Endothelial cell of umbilical vein (primary cell): Measurements from ENCODE around the gene CNIH4. TPM values are rescaled to one million over a fixed set of nuclear protein-coding genes. Genes with fewer than 3 reads are reported as not detected.

Experiments
- BruUV-seq: library from RNA; stranded (reverse); fragments of 400-500 nt; replicated peaks from 2 replicates; lab custom pipeline; 2021; lab: Mats Ljungman, UMichigan
- CTCF ChIA-PET: fragments of 300-600, 350-600 bp; sonication (Branson Sonifier 250); formaldehyde crosslinking; loops from one replicate; lab custom pipeline; 2021; ENCODE audit warnings: antibody characterized with exemption, inconsistent platforms; lab: Charles Lee
- POLR2A ChIA-PET: fragments of 300-600, 350-600 bp; sonication (Branson Sonifier 250); formaldehyde crosslinking; loops from one replicate; lab custom pipeline; 2021; ENCODE audit warnings: antibody characterized with exemption, inconsistent platforms; lab: Charles Lee
- DNase-seq: peaks from one replicate; pipeline ENCODE4 v3.0.0-alpha.2; 2011; ENCODE audit warnings: low read depth, low spot score
- FAIRE-seq: peaks from 2 replicates; lab custom pipeline; 2011; peaks lifted over from hg19 to GRCh38; lab: Jason Lieb, UNC
- H2AFZ ChIP-seq: 2 replicates; pipeline ENCODE4 v1.6.0; 2012; ENCODE audit warnings: low read depth, low read length, control low read depth, inconsistent platforms
- H3K27ac ChIP-seq: 2 replicates; pipeline ENCODE4 v1.5.1; 2011; ENCODE audit warnings: low read depth, mild to moderate bottlenecking, control low read depth, low read length, moderate library complexity; ENCODE audit not compliant: insufficient read depth
- H3K27me3 ChIP-seq, 2 experiments: 2 replicates each; pipeline versions ENCODE4 v1.6.0 to v1.6.1; 2011; ENCODE audit warnings: low read length in 2 of 2, mixed read lengths in 1 of 2; ENCODE audit not compliant: control insufficient read depth in 2 of 2, insufficient read depth in 2 of 2
- H3K36me3 ChIP-seq, 2 experiments: 2 replicates in 1 of 2; 3 replicates in 1 of 2; pipeline ENCODE4 v1.5.1; 2011; ENCODE audit warnings: low read length in 2 of 2, mild to moderate bottlenecking in 1 of 2, moderate library complexity in 1 of 2; ENCODE audit not compliant: control insufficient read depth in 2 of 2, insufficient read depth in 2 of 2; ENCODE audit errors: extremely low read depth in 1 of 2
- H3K4me1 ChIP-seq: 3 replicates; pipeline ENCODE4 v1.5.1; 2011; ENCODE audit warnings: mild to moderate bottlenecking, low read length; ENCODE audit not compliant: control insufficient read depth, insufficient read depth; ENCODE audit errors: extremely low read depth
- H3K4me2 ChIP-seq: 2 replicates; pipeline ENCODE4 v1.6.1; 2011; ENCODE audit warnings: low read length, control low read depth, mixed read lengths; ENCODE audit not compliant: insufficient read depth
- H3K4me3 ChIP-seq, 3 experiments: fragments of 200-600 bp in 1 of 3; sonication (generic), shearing (Covaris generic) in 1 of 3; replicated peaks in 1 of 3; 2 replicates each; pipeline ENCODE4 v1.5.1; 2011 to 2016; ENCODE audit warnings: control low read depth in 3 of 3, low read length in 3 of 3, mild to moderate bottlenecking in 2 of 3, inconsistent platforms in 1 of 3, low read depth in 1 of 3, moderate library complexity in 1 of 3; ENCODE audit not compliant: insufficient read depth in 1 of 3
- H3K79me2 ChIP-seq: 2 replicates; pipeline ENCODE4 v1.6.0; 2012; ENCODE audit warnings: low read length, inconsistent platforms; ENCODE audit not compliant: control insufficient read depth, insufficient read depth
- H3K9ac ChIP-seq: replicated peaks from 2 replicates; pipeline ENCODE3; 2011; ENCODE audit warnings: low read length, control low read depth; ENCODE audit not compliant: insufficient read depth; ENCODE audit errors: extremely low read depth
- H3K9me1 ChIP-seq: replicated peaks from 3 replicates; pipeline ENCODE4 v1.6.0; 2011; ENCODE audit warnings: mild to moderate bottlenecking, low read length; ENCODE audit not compliant: control insufficient read depth, insufficient read depth; ENCODE audit errors: extremely low read depth
- H3K9me3 ChIP-seq: replicated peaks from 2 replicates; pipeline ENCODE4 v1.5.1; 2012; ENCODE audit warnings: low read length, inconsistent platforms; ENCODE audit not compliant: control insufficient read depth, insufficient read depth
- H4K20me1 ChIP-seq: replicated peaks from 2 replicates; pipeline ENCODE3; 2011; ENCODE audit warnings: mild to moderate bottlenecking, low read length; ENCODE audit not compliant: control insufficient read depth, insufficient read depth; ENCODE audit errors: extremely low read depth
- EZH2 ChIP-seq: IDR thresholded peaks from 2 replicates; pipeline ENCODE4 v1.6.1; 2012; ENCODE audit warnings: borderline replicate concordance, low read depth, mild to moderate bottlenecking, moderate library complexity, low read length, inconsistent platforms; ENCODE audit not compliant: severe bottlenecking
- FOS ChIP-seq: IDR thresholded peaks from 2 replicates; pipeline ENCODE4 v1.6.1; 2011; ENCODE audit warnings: mild to moderate bottlenecking, low read length, moderate library complexity, borderline replicate concordance; ENCODE audit not compliant: insufficient read depth
- GATA2 ChIP-seq: IDR thresholded peaks from 2 replicates; pipeline ENCODE4 v1.7.0; 2011; ENCODE audit warnings: low read depth, mild to moderate bottlenecking, moderate library complexity, mixed read lengths, low read length; ENCODE audit not compliant: insufficient read length, insufficient read depth
- JUN ChIP-seq: IDR thresholded peaks from 2 replicates; pipeline ENCODE4 v1.6.1; 2011; ENCODE audit warnings: borderline replicate concordance, low read depth; ENCODE audit not compliant: insufficient read length, insufficient read depth
- MYC ChIP-seq: IDR thresholded peaks from one replicate; pipeline ENCODE4 v1.6.1; 2011; ENCODE audit warnings: mild to moderate bottlenecking, low read depth, low read length
- POLR2A ChIP-seq: IDR thresholded peaks from 2 replicates; pipeline ENCODE4 v1.6.1; 2012; ENCODE audit warnings: low read depth, mild to moderate bottlenecking, control low read depth, low read length
- POLR2AphosphoS5 ChIP-seq: IDR thresholded peaks from 2 replicates; pipeline ENCODE4 v1.6.1; 2012; ENCODE audit warnings: low read depth, mild to moderate bottlenecking, control low read depth, low read length, moderate library complexity; ENCODE audit not compliant: insufficient read depth
- dilution Hi-C: fragments of 300-500 bp; cut with MboI; formaldehyde crosslinking; loops from one replicate; pipeline ENCODE4 v1.15.0; 2019; ENCODE audit warnings: low sequenced_read_pairs; ENCODE audit not compliant: extremely low pct_ligation_motif_present
- intact Hi-C: fragments of 100-400 bp; cut with micrococcal nuclease; formaldehyde crosslinking; loops from one replicate; pipeline ENCODE4 v1.10.0; 2022
- polyA plus RNA-seq, 4 experiments: library from polyadenylated mRNA; depleted of rRNA in 3 of 4; stranded (reverse) in 3 of 4; unstranded in 1 of 4; fragments of >200 nt; gene quantifications; 2 replicates each; pipeline versions ENCODE4 v1.2.1 to v1.2.3, GENCODE V29; 2011 to 2012; ENCODE audit warnings: missing spikeins in 1 of 4
- total RNA-seq: library from RNA; stranded (reverse); gene quantifications from 2 replicates; pipeline ENCODE4 v1.2.3, GENCODE V29; 2021
- TF ChIP-seq, protein P1 (sequence below), 2 donors: IDR thresholded peaks; 1 replicate in 1 of 2; 2 replicates in 1 of 2; pipeline ENCODE4 v1.5.1; 2011; ENCODE audit warnings: low read length in 2 of 2, mild to moderate bottlenecking in 2 of 2, moderate library complexity in 2 of 2, control low read depth in 1 of 2, inconsistent platforms in 1 of 2, low read depth in 1 of 2; ENCODE audit not compliant: insufficient read depth in 1 of 2; ENCODE audit errors: extremely low read depth in 1 of 2
- TF ChIP-seq, protein P2 (sequence below): IDR thresholded peaks from 2 replicates; pipeline ENCODE4 v1.6.1; 2011; ENCODE audit not compliant: insufficient read depth, insufficient read length

Gene CNIH4
- total and polyA plus RNA-seq, 2 donors (not counting 3 experiments of a cell fraction or from before 2014, with no cell fraction given): 74.9 to 118 TPM

DNA sequence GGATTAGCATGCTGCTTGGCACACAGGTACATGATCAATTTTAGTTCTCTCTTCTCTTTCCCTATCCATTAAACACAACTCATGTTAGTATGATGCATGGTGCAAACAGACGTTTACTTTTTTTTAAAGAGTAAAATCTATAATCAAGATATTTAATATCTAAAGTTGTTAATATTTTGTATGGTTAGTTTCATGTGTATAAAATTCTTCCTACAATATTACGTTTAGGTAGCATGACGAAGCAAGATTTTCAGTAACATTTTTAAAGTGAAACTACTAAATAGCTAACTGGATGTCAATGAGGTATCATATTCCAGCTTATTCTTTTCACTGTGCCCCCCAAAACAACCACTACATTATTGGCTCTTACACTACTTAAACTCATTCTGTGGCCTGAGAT is 36.6 kb downstream of the CNIH4 start:
- H3K9me1 ChIP-seq: no peaks in the 10 kb centered on the region
- no peaks in the 10 kb centered on the region for H4K20me1 ChIP-seq
- H3K4me1 ChIP-seq: no peaks in the 10 kb centered on the region
- no TSS peak for BruUV-seq
- dilution Hi-C loops (no loop called here), intact Hi-C loops (no loop called here)
- H3K27me3 ChIP-seq: no peaks in the 10 kb centered on the region
- TF ChIP-seq, protein P1, sequence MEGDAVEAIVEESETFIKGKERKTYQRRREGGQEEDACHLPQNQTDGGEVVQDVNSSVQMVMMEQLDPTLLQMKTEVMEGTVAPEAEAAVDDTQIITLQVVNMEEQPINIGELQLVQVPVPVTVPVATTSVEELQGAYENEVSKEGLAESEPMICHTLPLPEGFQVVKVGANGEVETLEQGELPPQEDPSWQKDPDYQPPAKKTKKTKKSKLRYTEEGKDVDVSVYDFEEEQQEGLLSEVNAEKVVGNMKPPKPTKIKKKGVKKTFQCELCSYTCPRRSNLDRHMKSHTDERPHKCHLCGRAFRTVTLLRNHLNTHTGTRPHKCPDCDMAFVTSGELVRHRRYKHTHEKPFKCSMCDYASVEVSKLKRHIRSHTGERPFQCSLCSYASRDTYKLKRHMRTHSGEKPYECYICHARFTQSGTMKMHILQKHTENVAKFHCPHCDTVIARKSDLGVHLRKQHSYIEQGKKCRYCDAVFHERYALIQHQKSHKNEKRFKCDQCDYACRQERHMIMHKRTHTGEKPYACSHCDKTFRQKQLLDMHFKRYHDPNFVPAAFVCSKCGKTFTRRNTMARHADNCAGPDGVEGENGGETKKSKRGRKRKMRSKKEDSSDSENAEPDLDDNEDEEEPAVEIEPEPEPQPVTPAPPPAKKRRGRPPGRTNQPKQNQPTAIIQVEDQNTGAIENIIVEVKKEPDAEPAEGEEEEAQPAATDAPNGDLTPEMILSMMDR (IDR thresholded peaks at IDR 0.05; ENCODE audit: extremely low read depth in 1 of 2, insufficient read depth in 1 of 2, low read depth in 1 of 2, low read length in 2 of 2): no peak
- TF ChIP-seq POLR2AphosphoS5 (no peak), MYC (no peak), JUN (no peak), GATA2 (no peak), POLR2A (no peak), FOS (no peak), EZH2 (no peak)
- TF ChIP-seq, protein P2, sequence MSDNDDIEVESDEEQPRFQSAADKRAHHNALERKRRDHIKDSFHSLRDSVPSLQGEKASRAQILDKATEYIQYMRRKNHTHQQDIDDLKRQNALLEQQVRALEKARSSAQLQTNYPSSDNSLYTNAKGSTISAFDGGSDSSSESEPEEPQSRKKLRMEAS: no peak
- FAIRE-seq: no peak
- H3K79me2 ChIP-seq: no peaks in the 10 kb centered on the region
- no peak overlapping the region for H3K27ac ChIP-seq
- H3K9ac ChIP-seq: no peak overlapping the region
- H3K36me3 ChIP-seq: peaks cover 12 to 44% of the 10 kb centered on the region in 2 experiments
- no peak for DNase-seq
- no peaks in the 10 kb centered on the region for H3K9me3 ChIP-seq
- no peak overlapping the region for H2AFZ ChIP-seq
- ChIA-PET CTCF (interaction anchor here (1.2 to 2.3 kb wide), 3 partner anchors 9 to 64 kb away, joined by 3 to 9 read pairs (median 4); no protein-coding TSS in a partner anchor), POLR2A (no interaction called here)
- H3K4me2 ChIP-seq: no peak overlapping the region
- no peak overlapping the region for H3K4me3 ChIP-seq
